GM12874 (cell line): ENCODE results near the gene RBM47.

Experiments
- CTCF ChIP-seq: IDR thresholded peaks from 2 replicates; pipeline ENCODE4 v1.5.1; 2011; ENCODE audit warnings: low read depth, mild to moderate bottlenecking, control low read depth, low read length, moderate library complexity; ENCODE audit not compliant: insufficient read depth

Gene RBM47

GRCh38 chr4:40425799-40426574 is 203.7 kb downstream of the RBM47 start:
- no peak for TF ChIP-seq CTCF

DNA sequence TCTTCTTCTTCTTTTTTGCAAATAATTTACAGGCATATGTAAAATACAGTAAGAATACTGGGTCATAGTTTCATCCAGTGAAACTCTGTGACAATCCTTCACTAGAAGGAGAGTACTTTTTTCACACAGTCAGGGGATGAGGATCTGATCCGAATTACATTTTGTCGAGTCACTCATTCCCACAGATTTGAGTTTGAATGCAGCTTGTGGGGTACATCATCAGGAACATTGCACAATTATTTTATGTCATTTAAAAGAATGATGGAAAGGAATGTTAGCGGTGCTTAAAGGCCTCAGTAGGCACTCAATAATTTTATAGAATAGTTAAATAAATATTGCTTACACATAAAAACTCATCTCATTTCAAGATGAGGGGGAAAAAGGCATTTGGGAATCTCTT is 205.9 kb downstream of the RBM47 start:
- TF ChIP-seq CTCF: no peak

- no peak for TF ChIP-seq CTCF
These were observed 207.6 kb downstream of the RBM47 start for GRCh38 chr4:40421839-40422708.

DNA sequence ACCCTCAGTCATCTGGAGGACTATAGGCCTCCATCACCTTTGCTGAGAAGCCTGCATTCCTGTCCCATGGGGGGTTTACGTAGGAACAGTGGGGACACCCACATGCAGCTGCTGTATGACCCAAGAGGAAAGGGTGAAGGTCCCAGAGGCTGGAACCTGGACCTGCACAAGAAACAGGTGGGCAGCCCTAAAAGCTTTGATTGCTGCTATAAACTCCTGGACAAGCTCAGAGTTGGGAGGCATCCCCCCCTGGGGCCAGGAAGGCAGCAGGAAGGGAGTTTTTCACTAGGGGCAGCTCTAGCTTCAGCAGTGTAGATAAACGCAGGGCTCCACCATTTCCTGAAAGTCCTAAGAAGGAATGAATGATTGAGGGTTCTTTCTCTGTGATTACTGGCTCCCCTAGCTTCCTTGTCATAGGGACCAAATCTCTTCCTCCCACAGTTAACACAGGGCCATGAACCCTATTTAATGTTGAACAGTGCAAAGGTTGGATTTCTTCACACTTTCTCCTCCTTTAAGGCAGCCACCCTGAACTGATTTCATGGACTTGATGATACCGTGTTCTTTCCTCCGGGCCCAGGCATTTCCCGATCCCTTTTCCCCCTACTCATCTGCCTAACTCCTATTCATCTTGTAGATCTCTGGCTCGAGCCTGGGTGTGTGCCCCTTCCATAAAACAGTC is 210.3 kb downstream of the RBM47 start:
- TF ChIP-seq CTCF: no peak

DNA sequence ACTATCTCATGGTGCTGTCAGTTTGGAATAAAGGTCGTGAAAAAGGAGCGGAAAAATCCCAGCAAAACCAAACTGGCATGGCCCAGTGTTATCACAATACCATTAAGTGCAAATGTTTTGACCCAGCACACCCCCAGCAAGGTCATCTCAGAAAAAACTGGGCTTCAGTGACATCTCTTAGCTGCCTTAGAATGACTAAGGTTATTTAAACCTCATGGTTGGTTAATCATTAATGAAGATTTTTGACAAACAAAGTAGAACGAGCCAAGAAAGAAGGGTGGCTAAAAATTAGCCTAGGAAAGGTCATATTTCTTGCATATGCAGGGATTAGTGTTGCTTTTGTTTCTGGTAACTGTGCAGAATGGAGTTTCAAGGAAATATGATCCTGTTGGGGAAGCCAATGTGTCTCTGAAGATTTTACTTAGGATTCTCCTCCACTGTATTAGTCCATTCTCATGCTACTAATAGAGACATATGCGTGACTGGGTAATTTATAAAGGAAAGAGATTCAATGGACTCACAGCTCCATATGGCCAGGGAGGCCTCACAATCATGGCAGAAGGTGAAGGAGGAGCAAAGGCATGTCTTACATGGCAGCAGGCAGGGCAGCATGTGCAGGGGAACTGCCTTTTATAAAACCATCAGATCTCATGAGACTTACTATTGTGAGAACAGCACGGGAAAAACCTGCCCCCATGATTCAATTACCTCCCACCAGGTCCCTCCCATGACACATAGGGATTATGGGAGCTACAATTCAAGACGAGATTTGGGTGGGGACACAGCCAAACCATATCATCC is 211.0 kb downstream of the RBM47 start:
- TF ChIP-seq CTCF: no peak

DNA sequence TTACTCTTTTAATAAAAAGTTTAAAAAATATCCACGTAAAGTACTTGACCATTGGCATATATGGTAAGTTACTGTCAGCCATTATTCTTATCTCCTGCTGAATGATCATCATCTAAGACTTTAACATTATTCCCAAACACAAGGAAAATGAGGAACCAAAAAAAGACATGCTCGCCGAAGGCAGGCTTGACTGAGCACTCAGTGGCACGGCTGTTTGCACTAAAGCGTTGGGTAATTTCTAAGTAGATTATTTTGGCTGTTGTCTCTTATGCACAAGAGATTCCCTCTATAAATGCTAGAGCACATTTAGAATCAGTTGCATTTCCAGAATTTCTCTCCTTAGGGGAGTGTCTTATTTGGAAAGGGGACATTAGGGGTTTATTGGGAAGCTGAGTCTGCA is 211.7 kb downstream of the RBM47 start:
- no peak for TF ChIP-seq CTCF
